ENCODE data around the gene PCGF5. TPM values are rescaled to one million over a fixed set of nuclear protein-coding genes. Genes with fewer than 3 reads are reported as not detected.
A peak's percentile ranks its signal among the peaks of the same experiment; 100 is the strongest.

PCGF5 gene
- total RNA-seq: 10 to 100 TPM; 33.3 to 47.2 TPM
- polyA plus RNA-seq (ENCODE audit: insufficient read length in 6 of 6): 10 to 100 TPM; 19.7 to 24.1 (median 21.0) TPM
- long read RNA-seq, donor 1, full-length matches to known transcripts: 16 of 16 reads
- long read RNA-seq, donor 1, partial matches to known transcripts: 0 of 16 reads
- long read RNA-seq, donor 1, other reads (novel, unspliced or antisense): 0 of 16 reads
- long read RNA-seq, donor 2, full-length matches to known transcripts: 8 of 8 reads
- long read RNA-seq, donor 2, partial matches to known transcripts: 0 of 8 reads
- long read RNA-seq, donor 2, other reads (novel, unspliced or antisense): 0 of 8 reads
- long read RNA-seq, donor 3, full-length matches to known transcripts: 2 of 2 reads
- long read RNA-seq, donor 3, partial matches to known transcripts: 0 of 2 reads
- long read RNA-seq, donor 3, other reads (novel, unspliced or antisense): 0 of 2 reads
- long read RNA-seq, donor 4, transcript PCGF5-202 (3 exons, 973 nt): major isoform, 7 of 9 reads
- long read RNA-seq, donor 4, partial matches to known transcripts: 2 of 9 reads
- long read RNA-seq, donor 4, other reads (novel, unspliced or antisense): 0 of 9 reads
- long read RNA-seq, donor 5, full-length matches to known transcripts: 12 of 12 reads
- long read RNA-seq, donor 5, partial matches to known transcripts: 0 of 12 reads
- long read RNA-seq, donor 5, other reads (novel, unspliced or antisense): 0 of 12 reads
- long read RNA-seq, donor 6, full-length matches to known transcripts: 3 of 3 reads
- long read RNA-seq, donor 6, partial matches to known transcripts: 0 of 3 reads
- long read RNA-seq, donor 6, other reads (novel, unspliced or antisense): 0 of 3 reads
- long read RNA-seq, donor 7, partial matches to known transcripts: 0 of 1 reads
- long read RNA-seq, donor 7, other reads (novel, unspliced or antisense): 0 of 1 reads
- long read RNA-seq, donor 8, full-length matches to known transcripts: 4 of 4 reads
- long read RNA-seq, donor 8, partial matches to known transcripts: 0 of 4 reads
- long read RNA-seq, donor 8, other reads (novel, unspliced or antisense): 0 of 4 reads
- long read RNA-seq, donor 9: 0 reads
- long read RNA-seq, donor 10, full-length matches to known transcripts: 19 of 20 reads
- long read RNA-seq, donor 10, partial matches to known transcripts: 0 of 20 reads
- long read RNA-seq, donor 10, other reads (novel, unspliced or antisense): 1 of 20 reads
- long read RNA-seq, donor 11, full-length matches to known transcripts: 8 of 8 reads
- long read RNA-seq, donor 11, partial matches to known transcripts: 0 of 8 reads
- long read RNA-seq, donor 11, other reads (novel, unspliced or antisense): 0 of 8 reads
- long read RNA-seq, donor 12, full-length matches to known transcripts: 8 of 8 reads
- long read RNA-seq, donor 12, partial matches to known transcripts: 0 of 8 reads
- long read RNA-seq, donor 12, other reads (novel, unspliced or antisense): 0 of 8 reads

DNA sequence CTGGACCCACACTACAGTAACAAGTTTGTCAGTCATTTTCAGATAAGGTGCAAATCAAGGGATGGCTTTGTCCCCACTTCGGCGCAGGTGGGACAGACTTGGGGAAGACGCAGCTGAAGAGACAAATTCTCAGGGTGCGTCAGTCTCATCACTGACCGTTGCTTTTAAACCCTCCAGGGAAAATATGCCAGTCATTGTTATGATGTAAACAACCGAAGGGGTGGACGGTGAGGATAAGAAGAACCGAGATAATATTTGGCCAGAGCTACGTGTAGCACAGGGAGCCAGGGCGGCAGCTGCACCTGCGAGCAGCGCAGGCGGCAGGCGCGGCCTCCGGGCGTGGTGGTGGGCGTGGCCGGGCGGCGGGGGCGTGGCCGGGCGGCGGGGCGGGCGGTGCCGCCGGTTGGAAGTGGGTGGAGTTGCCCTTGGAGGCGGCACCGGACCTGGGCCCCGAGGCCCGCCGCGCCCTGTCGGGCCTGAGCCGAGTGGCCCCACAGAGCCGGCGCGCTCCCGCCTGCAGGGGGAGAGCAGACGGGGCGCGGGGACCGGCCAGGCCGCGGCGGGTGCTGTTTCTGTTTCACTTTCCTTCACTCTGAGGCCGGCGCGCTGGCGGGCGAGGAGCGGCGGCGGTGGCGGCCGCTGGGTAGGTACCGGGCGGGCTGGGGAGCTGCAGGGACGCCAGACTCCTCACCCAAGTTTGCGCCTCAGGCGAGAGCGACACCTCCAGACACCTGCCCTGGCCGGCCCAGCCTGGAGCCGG, at the start of gene PCGF5:
TSS of gene PCGF5 (plus strand) at position 470 of the 760 bp plus-strand sequence. CDS start 2,209 bp downstream, outside the sequence.
- H3K27ac ChIP-seq: peak within 1 kb of the TSS; percentile 91 to 97
- DNase-seq (peak; percentile 75 to 99 (median 94)), ATAC-seq (peak; percentile 99)
- peak within 1 kb of the TSS; percentile 88 to 89 for H3K4me3 ChIP-seq
- H3K36me3 ChIP-seq: no peaks in the 10 kb centered on the region
- H3K4me1 ChIP-seq: peaks cover 8 to 41% of the 10 kb centered on the region in 2 donors
- TF ChIP-seq, protein P1, sequence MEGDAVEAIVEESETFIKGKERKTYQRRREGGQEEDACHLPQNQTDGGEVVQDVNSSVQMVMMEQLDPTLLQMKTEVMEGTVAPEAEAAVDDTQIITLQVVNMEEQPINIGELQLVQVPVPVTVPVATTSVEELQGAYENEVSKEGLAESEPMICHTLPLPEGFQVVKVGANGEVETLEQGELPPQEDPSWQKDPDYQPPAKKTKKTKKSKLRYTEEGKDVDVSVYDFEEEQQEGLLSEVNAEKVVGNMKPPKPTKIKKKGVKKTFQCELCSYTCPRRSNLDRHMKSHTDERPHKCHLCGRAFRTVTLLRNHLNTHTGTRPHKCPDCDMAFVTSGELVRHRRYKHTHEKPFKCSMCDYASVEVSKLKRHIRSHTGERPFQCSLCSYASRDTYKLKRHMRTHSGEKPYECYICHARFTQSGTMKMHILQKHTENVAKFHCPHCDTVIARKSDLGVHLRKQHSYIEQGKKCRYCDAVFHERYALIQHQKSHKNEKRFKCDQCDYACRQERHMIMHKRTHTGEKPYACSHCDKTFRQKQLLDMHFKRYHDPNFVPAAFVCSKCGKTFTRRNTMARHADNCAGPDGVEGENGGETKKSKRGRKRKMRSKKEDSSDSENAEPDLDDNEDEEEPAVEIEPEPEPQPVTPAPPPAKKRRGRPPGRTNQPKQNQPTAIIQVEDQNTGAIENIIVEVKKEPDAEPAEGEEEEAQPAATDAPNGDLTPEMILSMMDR (IDR thresholded peaks at IDR 0.05): peak; percentile 19 to 50
- intact Hi-C loops (cut with DNase I): no loop called here
- H3K27me3 ChIP-seq: no peaks in the 10 kb centered on the region
- no peaks in the 10 kb centered on the region for H3K9me3 ChIP-seq

DNA sequence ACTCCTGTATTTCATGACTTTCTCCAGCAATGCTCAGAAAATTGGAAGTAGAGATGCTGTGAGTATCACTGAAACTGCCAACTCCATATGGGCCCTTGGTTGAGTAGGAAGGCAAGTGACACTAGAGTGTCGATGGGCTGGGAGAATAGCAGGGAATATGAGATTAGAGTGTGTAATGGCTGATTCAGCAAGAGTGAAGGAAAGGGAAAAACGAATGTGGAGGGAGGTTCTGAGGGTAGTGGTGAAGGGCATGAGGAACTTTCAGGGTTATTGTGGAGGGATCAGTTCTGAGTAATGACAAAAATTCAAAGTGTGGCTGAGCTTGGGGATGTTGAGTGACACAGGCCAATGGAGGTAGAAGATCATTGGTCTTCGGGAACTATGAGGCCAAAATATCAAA, 49.0 kb upstream of the PCGF5 start:
- no peak for DNase-seq
- Histone ChIP-seq H3K36me3 (no peaks in the 10 kb centered on the region), H3K27ac (no peak overlapping the region), H3K4me1 (no peaks in the 10 kb centered on the region), H3K9me3 (no peaks in the 10 kb centered on the region), H3K4me3 (no peak overlapping the region), H3K27me3 (no peaks in the 10 kb centered on the region)
- TF ChIP-seq, protein P1 (IDR thresholded peaks at IDR 0.05): no peak
- ATAC-seq: no peak
- intact Hi-C loops (cut with DNase I): no loop called here

DNA sequence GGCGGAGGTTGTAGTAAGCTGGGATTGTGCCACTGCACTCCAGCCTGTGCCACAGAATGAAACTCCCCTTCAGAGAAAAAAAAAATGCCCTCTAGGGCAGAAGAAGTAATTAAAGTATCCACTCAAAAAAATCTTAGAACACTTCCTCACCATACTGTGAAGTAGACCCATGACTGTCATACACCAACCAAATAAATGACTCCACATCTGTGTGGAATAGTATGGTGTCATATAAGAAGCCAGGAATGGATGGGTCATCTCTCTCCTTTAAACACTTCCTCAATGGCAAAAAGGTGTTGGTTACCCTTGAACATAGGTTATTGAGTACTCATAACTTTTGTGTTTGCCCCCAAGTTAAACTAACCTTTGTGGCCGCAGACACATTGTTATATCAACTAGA, 48.1 kb upstream of the PCGF5 start:
- H3K4me1 ChIP-seq: no peaks in the 10 kb centered on the region
- intact Hi-C loops (cut with DNase I): no loop called here
- TF ChIP-seq, protein P1 (IDR thresholded peaks at IDR 0.05): no peak
- H3K9me3 ChIP-seq: no peaks in the 10 kb centered on the region
- ATAC-seq: no peak
- no peak overlapping the region for H3K4me3 ChIP-seq
- DNase-seq: no peak
- no peak overlapping the region for H3K27ac ChIP-seq
- no peaks in the 10 kb centered on the region for H3K27me3 ChIP-seq
- H3K36me3 ChIP-seq: no peaks in the 10 kb centered on the region

DNA sequence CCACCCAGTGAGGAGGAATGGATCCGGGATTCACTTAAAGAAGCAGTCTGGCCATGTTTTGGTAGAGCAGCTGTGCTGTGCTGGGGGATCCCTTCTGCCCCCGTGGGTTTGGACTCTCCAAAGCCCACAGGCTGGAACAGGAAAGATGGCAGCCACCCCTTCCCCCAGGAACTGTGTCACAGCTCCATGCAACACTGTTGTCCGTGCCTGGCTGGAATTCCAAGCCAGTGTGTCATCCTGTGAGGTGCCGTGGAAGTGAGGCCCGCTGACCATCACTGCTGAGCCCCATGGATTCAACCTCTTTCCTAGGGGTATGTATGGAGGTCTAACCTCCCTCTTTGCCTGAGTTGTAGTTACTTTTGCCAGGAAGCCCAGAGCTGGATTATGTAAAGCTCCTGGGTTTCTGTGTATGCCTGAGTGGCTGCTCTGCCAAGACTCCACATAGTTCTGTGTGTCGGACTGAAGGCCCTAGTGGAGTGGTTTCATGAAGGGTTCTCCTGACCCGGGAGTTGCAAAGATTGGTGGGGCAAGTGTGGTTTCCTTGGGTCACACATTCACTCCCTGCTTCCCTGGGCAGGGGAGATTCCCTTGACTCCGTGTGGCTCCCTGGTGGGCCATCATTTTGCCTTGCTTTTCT, 35.1 kb upstream of the PCGF5 start:
- no peaks in the 10 kb centered on the region for H3K27me3 ChIP-seq

More for the DNA sequence above, 35.1 kb upstream of the PCGF5 start:
- H3K27ac ChIP-seq: peak overlapping the region in 1 of 2 donors; percentile 13
- H3K36me3 ChIP-seq: no peaks in the 10 kb centered on the region
- no peak overlapping the region for H3K4me3 ChIP-seq
- intact Hi-C loops (cut with DNase I): no loop called here
- TF ChIP-seq, protein P1 (IDR thresholded peaks at IDR 0.05): no peak
- no peaks in the 10 kb centered on the region for H3K4me1 ChIP-seq
- peak in 1 of 4 donors; percentile 50 for DNase-seq
- H3K9me3 ChIP-seq: peaks cover 0 to 2% of the 10 kb centered on the region in 2 donors
- peak; percentile 21 for ATAC-seq

Measured in left lung (tissue), 14 donors.